NCI-H2171 (cell line): Measurements from ENCODE around the gene PDGFC.

Source experiments
- DNase-seq: peaks from one replicate; lab custom pipeline; 2025; lab: John Stamatoyannopoulos, UW

The PDGFC gene

GRCh38 chr4:156971676-156972378 lies at the start of gene PDGFC:
Gene PDGFC (minus strand): TSS chr4:156971799. CDS start chr4:156970903, 896 bp downstream.
- peak; percentile 27 for DNase-seq

GRCh38 chr4:157020882-157021281 lies 49.3 kb upstream of the PDGFC start:
- DNase-seq = no peak

GRCh38 chr4:157018920-157019490 lies 47.4 kb upstream of the PDGFC start:
- DNase-seq = no peak

GRCh38 chr4:157014621-157015591 lies 43.3 kb upstream of the PDGFC start:
- no peak for DNase-seq

DNA sequence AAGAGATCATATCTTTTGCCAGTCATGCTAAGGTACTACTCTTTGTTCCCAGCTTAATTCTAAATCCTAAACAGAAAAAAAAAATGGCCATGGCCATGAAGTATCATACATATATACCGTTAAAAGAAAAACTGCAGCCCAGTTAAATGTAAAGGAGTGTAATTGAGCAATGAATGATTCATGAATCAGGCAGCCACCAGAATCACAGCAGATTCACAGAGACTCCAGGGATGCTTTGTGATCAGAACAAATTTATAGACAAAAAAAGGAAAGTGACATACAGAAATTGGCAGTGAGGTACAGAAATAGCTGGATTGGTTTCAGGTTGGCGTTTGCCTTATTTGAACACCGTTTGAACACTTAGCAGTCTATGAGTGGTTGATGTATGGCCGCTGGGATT lies 42.1 kb upstream of the PDGFC start:
- DNase-seq = no peak

DNA sequence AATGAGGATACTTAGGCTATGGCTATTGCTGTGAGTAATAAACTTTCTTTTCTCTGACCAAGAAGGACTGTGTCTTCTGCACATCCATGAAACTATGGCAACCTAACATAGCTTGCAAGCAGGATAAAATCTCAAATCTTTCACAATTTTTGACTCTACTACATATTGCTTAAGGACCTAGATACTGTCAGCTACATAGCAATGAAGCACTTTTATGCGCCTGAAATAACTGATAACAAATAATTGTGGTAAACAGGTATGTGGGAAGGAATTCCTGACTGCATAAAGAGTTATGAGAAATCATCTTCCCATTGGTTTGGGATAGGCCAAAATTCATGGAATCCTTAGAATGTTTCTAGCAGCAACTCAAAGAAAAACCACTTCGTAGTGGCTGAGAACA lies 41.2 kb upstream of the PDGFC start:
- DNase-seq = no peak

GRCh38 chr4:157012296-157012695 lies 40.7 kb upstream of the PDGFC start:
- no peak for DNase-seq

- DNase-seq = no peak
Measured at GRCh38 chr4:157010630-157011029, 39.0 kb upstream of the PDGFC start.

- no peak for DNase-seq
Measured at GRCh38 chr4:157005831-157006230, 34.2 kb upstream of the PDGFC start.

GRCh38 chr4:157005193-157005592 lies 33.6 kb upstream of the PDGFC start:
- no peak for DNase-seq

DNA sequence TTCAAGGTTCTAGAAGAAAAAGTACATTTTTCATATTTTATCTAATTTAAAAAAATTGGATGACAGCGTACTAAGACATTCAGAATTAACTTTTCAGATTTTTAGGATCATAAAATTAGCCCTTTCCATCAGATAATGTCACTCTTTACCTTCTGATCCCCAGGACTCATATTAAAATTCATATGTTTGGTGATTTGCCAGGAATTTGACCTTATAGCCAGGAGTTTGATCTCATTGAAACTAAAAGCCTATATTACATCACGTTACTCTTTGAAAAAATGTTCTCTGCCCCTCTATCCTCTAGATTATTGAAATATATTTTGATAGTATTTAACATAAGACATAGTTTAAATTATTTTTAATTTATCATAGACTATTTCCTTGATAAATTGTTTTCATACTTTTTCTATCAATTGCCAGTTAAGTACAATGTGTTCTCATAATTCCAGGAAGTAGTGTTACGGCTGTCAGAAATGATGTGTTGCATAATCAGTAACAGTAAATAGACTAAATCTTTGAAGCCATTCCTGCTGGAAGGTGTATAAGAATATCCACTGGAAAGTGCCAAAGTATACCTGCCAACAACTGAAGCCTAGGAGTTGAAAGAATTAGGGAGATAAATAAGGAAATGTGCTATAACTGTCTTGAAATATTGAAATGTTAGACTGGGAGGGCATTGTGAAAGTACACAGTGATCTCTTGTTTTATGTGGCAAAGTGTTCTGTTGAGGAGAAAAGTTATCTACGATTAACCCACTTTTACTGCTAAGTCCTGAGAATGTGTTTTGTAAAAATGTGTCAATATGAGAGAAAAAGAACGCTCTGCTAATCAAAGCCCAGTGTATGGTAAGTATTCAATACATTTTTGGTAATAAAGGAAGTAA lies 32.9 kb upstream of the PDGFC start:
- no peak for DNase-seq

DNA sequence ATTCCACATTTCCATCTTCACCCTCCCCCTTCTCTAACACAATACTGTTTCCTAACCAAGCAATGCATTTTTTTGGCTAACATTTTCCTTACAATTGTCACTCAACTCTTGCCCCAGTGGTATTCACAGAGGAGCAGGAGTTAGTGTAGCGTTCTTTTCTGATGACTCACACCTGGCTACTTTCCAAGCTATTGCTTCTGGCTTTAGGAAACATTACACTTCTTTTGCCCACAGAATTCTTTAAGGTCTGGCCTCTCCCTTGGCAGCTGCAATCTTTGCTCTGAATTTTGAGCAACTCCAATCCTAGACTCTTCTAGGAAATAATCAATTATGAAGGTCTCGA lies 27.5 kb upstream of the PDGFC start:
- peak; percentile 50 for DNase-seq

DNA sequence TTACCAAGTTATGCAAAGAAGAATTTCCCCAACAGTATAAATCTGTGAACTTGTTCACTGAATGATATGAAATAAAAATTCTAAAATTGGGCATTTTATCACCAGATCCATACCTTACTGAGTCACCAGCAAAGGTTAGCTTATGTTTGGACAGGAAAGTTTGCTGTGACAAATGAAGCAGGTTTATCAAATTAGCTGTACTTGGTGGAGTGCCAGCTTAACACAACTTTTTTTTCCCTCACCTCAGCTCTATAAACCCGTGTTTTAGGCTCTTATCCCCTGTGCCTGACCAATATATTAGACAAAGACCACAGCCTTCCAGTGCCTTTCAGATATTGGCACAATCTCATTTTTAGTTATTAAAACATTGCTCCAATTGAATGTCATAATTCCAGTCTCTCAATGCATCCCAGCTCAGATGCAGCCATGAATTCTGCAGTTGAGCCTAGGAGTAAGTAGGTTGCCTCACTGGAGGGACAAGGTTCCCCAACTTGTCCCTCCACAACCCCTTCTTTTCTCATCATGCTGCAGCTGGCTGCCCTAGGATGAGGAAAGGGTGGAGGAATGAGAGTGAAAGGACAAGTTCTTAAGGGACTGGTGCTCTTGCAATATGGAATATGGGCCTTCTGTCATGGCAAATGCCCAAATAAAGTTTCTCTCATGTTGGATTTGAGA lies 27.0 kb upstream of the PDGFC start:
- no peak for DNase-seq

DNA sequence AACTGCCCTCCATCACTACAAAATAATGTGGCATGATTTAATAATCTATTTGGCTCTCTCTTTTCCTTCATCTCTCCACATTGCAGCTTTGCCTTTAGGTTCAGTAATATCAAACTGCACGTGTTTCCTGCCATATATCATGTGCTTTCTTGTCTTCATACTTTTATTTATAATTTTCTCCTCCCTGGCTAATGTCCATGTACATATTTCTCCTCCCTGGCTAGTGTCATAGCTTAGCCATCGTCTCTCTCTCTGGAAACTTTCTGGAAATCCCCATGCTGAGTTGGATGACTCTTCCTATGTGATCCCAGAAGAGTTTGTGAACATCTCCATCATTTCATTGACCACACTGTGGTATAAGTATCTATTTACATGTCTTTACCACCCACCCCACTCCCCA lies 21.3 kb upstream of the PDGFC start:
- DNase-seq = no peak

GRCh38 chr4:156991161-156991560 lies 19.6 kb upstream of the PDGFC start:
- no peak for DNase-seq

- DNase-seq = no peak
Measured at GRCh38 chr4:156983366-156983765, 11.8 kb upstream of the PDGFC start.

DNA sequence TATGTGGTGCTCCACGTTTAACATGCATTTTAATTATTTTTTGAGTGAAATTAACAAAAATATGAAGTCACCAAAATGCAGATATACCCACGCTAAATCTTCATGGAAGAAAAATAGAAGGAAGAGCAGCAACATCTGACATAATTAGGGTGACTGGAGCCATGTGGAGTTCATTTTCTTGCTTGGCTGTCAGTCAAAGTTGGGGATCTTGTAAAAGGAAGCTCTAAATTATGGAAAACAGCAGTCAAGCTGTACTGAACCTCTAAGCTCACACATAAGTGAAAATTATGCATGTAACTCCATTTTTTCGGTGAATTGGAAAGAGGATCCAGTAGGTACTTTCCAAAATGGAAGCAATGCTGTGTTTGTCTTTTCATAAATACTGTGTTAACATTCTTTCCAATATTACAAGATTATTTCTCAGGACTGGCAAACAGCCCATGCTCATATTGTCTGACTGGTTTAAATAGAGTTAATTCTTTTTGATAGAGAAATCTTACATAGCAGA lies 9.7 kb upstream of the PDGFC start:
- no peak for DNase-seq

GRCh38 chr4:156977435-156978160 lies 6.0 kb upstream of the PDGFC start:
- no peak for DNase-seq

DNA sequence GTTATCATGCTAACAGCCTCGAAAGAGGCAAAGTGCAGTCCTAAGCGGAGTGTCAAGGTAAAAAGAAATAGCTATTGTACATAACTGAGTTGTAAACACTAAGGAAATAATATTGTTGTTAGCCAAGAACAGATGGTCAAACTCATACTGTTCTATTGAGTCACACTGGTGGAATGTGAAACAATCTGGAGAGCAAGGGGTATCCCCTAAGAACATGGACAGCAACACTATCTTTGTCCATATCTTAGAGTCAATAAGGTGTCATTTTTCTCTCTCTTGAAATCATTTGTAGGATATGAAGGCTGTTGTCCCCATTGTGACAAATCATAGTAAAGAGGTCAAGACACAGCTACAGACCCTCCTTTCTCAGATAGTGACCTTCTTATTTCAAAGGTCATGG lies 4.5 kb upstream of the PDGFC start:
- no peak for DNase-seq

DNA sequence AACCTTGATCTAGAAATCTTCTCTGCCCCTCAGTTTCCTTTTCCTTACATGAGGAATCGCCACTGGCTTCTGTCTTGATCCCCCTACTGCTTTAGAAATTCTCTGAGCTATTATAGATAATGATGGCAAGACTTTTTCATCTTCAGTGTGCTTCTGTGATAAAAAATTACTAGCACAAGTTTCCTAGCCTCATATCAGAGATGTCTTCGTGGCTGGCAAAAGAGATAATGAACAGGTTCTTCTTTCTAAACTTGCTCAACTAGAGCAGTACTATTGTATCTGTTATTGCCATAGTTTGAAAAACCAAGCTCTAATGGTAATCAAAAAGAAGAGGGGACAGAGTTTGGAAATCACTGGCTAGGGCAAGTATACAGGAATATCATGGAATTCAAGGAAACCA lies 4.1 kb upstream of the PDGFC start:
- DNase-seq = no peak

GRCh38 chr4:156974264-156974663 lies 2.7 kb upstream of the PDGFC start:
- DNase-seq = no peak
